Subcutaneous abdominal adipose tissue (tissue), 5 donors: ENCODE results near the gene SESTD1.
"Not testable (repeated sequence)": the region's sequence is repeated elsewhere in the genome, so short reads cannot be mapped to it uniquely, and the experiment has no call there.

Experiments used
- H3K27ac ChIP-seq: one replicate; pipeline ENCODE4 v1.7.0; 2013; ENCODE audit warnings: low read depth, mild to moderate bottlenecking, inconsistent platforms, low read length, moderate library complexity
- H3K27me3 ChIP-seq, 5 donors: one replicate each; pipeline ENCODE4 v1.7.0; 2013; ENCODE audit warnings: low read length in 5 of 5, inconsistent platforms in 1 of 5; ENCODE audit not compliant: control insufficient read depth in 5 of 5, insufficient read depth in 4 of 5
- H3K36me3 ChIP-seq, 5 donors: one replicate each; pipeline ENCODE4 v1.7.0; 2013; ENCODE audit warnings: low read length in 5 of 5; ENCODE audit not compliant: control insufficient read depth in 5 of 5, insufficient read depth in 5 of 5
- H3K4me1 ChIP-seq, 5 donors: one replicate each; pipeline ENCODE4 v1.7.0; 2013; ENCODE audit warnings: low read length in 5 of 5, mild to moderate bottlenecking in 3 of 5, moderate library complexity in 1 of 5; ENCODE audit not compliant: control insufficient read depth in 5 of 5, insufficient read depth in 5 of 5
- H3K4me3 ChIP-seq, 5 donors: one replicate each; pipeline ENCODE4 v1.7.0; 2013; ENCODE audit warnings: low read length in 5 of 5, low read depth in 1 of 5
- H3K9ac ChIP-seq, 5 donors: one replicate each; pipeline ENCODE4 v1.7.0; 2013; ENCODE audit warnings: low read length in 5 of 5, mild to moderate bottlenecking in 4 of 5, moderate library complexity in 3 of 5
- H3K9me3 ChIP-seq, 5 donors: one replicate each; pipeline ENCODE4 v1.7.0; 2013; ENCODE audit warnings: low read length in 5 of 5; ENCODE audit not compliant: control insufficient read depth in 5 of 5
- donor health status: healthy.
- donor health status: healthy.
- donor health status: healthy.
- donor health status: healthy.
- donor health status: healthy.

The SESTD1 gene

DNA sequence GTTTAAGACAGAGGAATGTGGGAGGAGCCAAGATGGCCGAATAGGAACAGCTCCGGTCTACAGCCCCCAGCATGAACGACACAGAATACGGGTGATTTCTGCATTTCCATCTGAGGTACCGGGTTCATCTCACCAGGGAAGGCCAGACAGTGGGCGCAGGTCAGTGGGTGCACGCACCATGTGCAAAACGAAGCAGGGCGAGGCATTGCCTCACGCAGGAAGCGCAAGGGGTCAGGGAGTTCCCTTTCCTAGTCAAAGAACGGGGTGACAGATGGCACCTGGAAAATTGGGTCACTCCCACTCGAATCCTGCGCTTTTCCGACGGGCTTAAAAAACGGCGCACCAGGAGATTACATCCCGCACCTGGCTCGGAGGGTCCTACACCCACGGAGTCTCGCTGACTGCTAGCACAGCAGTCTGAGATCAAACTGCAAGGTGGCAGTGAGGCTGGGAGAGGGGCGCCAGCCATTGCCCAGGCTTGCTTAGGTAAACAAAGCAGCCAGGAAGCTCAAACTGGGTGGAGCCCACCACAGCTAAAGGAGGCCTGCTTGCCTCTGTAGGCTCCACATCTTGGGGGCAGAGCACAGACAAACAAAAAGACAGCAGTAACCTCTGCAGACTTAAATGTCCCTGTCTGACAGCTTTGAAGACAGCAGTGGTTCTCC lies 68.6 kb downstream of the SESTD1 start:
- not testable (repeated sequence) for H3K36me3 ChIP-seq, H3K27me3 ChIP-seq, H3K9ac ChIP-seq, H3K9me3 ChIP-seq, H3K4me3 ChIP-seq, H3K27ac ChIP-seq
- H3K4me1 ChIP-seq = peaks cover 4 to 35% (median 14%) of the 10 kb centered on the region in 5 donors

DNA sequence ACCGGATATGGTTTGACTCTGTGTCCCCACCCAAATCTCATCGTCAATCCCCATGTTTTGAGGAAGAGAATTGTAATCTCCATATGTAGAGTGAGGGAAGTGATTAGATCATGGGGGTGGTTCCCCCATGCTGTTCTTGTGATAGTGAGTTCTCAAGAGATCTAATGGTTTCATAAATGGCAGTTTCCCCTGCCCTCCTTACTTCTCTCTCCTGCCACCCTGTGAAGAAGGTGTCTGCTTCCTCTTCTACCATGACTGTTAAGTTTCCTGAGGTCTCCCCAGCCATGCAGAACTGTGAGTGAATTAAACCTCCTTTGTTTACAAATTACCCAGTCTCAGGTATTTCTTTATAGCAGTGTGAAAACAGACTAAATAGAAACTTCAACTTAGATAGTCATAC lies 69.5 kb downstream of the SESTD1 start:
- no peak overlapping the region for H3K4me3 ChIP-seq
- H3K27ac ChIP-seq = peak overlapping the region; percentile 41
- H3K9ac ChIP-seq = no peak overlapping the region
- H3K27me3 ChIP-seq = no peaks in the 10 kb centered on the region
- H3K4me1 ChIP-seq = peaks cover 4 to 37% (median 14%) of the 10 kb centered on the region in 5 donors
- peaks cover 0 to under 1% (median 0%) of the 10 kb centered on the region in 5 donors for H3K9me3 ChIP-seq
- peaks cover 0 to 9% (median 3%) of the 10 kb centered on the region in 5 donors for H3K36me3 ChIP-seq

DNA sequence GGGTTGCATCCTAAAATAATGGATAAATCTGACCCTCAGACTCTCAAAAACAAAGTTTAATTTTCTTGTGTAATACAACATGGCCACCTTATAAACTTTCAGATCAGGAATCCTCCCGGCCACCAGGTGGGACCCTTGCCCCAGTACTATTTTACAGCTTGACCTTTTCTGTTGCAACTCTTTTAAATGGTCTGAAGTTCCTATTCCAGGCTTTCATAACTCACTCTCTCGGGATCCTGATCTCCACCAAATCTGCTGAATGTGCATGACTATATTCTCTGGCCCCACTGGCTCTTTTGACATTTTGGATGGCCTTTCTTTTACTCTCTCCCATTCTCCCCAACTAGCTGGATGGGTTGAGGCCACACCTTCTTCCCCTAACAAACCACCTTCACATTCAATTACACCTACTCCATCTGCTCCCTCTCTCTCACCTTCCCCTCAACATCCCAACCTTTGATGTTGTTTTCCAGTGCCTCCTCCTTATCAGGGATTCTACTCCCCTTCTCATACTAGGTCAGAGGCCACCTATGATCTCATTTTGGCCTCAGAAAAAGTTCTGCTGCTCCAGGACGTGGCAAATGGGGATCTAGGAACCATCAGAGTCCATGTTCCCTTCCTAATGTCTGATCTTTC lies 70.8 kb downstream of the SESTD1 start:
- peaks cover 2 to 12% (median 3%) of the 10 kb centered on the region in 5 donors for H3K36me3 ChIP-seq
- H3K27ac ChIP-seq = peak overlapping the region; percentile 41
- H3K4me1 ChIP-seq = peaks cover 4 to 37% (median 14%) of the 10 kb centered on the region in 5 donors
- H3K9ac ChIP-seq = no peak overlapping the region
- no peaks in the 10 kb centered on the region for H3K27me3 ChIP-seq
- H3K9me3 ChIP-seq = peaks cover 0 to 5% (median 3%) of the 10 kb centered on the region in 5 donors
- peak overlapping the region in 2 of 5 donors; percentile 11 to 48 for H3K4me3 ChIP-seq

DNA sequence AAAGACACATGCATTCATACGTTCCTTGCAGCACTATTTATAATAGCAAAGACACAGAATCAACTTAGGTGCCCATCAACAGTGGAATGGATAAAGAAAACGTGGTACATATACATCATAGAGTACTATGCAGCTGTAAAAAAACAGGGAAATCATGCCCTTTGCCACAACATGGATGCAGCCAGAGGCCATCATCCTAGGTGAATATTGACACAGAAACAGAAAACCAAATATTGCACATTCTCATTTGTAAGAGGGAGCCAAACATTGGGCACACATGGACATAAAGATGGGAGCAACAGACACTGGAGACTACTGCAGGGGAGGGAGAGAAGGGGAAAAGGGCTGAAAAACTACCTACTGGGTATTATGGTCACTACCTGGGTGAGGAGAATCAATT lies 73.5 kb downstream of the SESTD1 start:
- Histone ChIP-seq H3K4me3 (no peak overlapping the region), H3K9ac (no peak overlapping the region), H3K9me3 (peaks cover 0 to 6% (median 3%) of the 10 kb centered on the region in 5 donors), H3K27me3 (no peaks in the 10 kb centered on the region), H3K4me1 (peaks cover 4 to 37% (median 14%) of the 10 kb centered on the region in 5 donors), H3K36me3 (peaks cover 2 to 12% (median 3%) of the 10 kb centered on the region in 5 donors), H3K27ac (no peak overlapping the region)

DNA sequence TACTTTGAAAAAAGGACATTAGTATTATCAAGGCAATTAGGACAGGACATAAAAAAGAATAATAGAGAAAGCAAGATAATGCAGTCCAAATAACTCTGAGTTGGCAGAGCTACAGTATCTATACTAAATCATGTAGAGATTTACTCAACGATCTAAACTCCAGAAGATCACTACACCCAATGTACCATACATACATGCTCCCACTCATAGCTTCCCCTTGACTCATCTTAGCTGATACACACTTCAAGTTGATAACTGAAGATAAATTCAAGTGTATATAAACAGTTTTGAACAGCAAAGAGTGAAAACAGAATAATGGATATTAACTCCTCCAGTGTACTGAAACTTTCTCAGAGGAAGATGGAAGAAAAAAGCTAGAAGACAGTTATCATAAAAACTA lies 78.5 kb downstream of the SESTD1 start:
- no peaks in the 10 kb centered on the region for H3K27me3 ChIP-seq
- no peak overlapping the region for H3K27ac ChIP-seq
- peaks cover 2 to 14% (median 2%) of the 10 kb centered on the region in 5 donors for H3K36me3 ChIP-seq
- H3K9me3 ChIP-seq = peaks cover 0 to 6% (median 3%) of the 10 kb centered on the region in 5 donors
- H3K4me3 ChIP-seq = no peak overlapping the region
- H3K4me1 ChIP-seq = peaks cover 0 to 2% (median 0%) of the 10 kb centered on the region in 5 donors
- H3K9ac ChIP-seq = no peak overlapping the region

DNA sequence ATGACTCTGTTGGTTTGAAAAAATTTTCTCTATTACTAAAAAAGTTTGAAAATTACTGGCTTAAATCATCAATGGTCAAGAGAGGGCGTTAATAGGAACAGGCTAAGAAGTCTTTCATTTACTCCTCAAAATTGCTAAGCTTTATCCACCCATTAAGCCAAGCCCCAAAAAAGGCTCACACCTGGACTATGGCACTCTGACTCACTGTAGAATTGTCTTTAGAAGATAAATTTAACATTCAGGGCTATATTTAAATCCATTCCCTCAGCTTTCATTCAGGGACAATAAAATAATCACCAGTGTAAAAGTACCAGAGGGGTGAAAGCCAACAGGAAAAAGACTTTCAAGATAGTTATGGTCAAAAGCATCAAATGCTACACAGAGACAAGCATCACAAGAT lies 80.0 kb downstream of the SESTD1 start:
- Histone ChIP-seq H3K27me3 (no peaks in the 10 kb centered on the region), H3K27ac (no peak overlapping the region), H3K9me3 (peaks cover 0 to 4% (median 0%) of the 10 kb centered on the region in 5 donors), H3K36me3 (peaks cover 2 to 13% (median 7%) of the 10 kb centered on the region in 5 donors), H3K4me3 (no peak overlapping the region), H3K9ac (no peak overlapping the region), H3K4me1 (no peaks in the 10 kb centered on the region)

DNA sequence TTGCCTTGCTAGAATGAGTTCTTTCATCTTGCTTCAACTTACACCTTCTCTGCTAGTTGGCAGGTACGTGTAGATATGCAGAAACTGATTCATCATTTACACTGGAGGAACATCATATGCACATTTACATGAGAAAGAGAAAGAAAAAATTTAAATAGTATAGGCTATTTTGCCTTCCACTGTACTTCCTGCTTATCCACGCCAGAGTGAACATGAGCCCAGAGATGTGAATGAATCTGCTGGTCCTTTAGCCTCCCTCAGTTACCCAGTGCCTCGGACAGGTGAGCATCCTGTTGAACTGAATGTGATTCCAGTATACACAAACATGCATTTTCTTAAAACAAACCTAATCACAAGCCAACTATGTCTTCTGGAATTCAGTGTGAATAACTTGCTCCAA lies 83.6 kb downstream of the SESTD1 start:
- Histone ChIP-seq H3K4me1 (peaks cover 0 to 3% (median 0%) of the 10 kb centered on the region in 5 donors), H3K9ac (no peak overlapping the region), H3K9me3 (no peaks in the 10 kb centered on the region), H3K36me3 (peaks cover 8 to 32% (median 16%) of the 10 kb centered on the region in 5 donors), H3K27ac (no peak overlapping the region), H3K27me3 (no peaks in the 10 kb centered on the region), H3K4me3 (no peak overlapping the region)

DNA sequence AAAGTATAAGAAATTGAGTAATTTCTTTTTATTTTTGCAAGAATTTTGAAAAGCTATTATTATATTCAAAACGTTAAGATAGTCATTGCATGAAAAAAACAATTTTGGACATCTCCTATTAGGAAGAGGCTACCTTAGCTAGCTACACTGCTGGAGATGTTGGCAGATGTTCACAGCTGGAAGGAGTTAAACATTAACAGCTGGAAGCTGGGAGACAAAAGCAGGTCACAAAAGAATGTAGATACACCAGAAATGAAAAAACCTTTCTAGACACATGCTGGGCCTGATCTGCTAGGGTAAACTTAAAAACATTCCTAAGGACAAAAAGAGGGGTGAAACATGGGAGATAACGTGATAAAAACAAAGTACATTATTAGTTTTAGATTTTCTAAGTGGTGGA lies 84.4 kb downstream of the SESTD1 start:
- Histone ChIP-seq H3K4me1 (peaks cover 0 to 3% (median 0%) of the 10 kb centered on the region in 5 donors), H3K9ac (no peak overlapping the region), H3K36me3 (peaks cover 15 to 39% (median 23%) of the 10 kb centered on the region in 5 donors), H3K27ac (no peak overlapping the region), H3K27me3 (no peaks in the 10 kb centered on the region), H3K4me3 (no peak overlapping the region), H3K9me3 (no peaks in the 10 kb centered on the region)

DNA sequence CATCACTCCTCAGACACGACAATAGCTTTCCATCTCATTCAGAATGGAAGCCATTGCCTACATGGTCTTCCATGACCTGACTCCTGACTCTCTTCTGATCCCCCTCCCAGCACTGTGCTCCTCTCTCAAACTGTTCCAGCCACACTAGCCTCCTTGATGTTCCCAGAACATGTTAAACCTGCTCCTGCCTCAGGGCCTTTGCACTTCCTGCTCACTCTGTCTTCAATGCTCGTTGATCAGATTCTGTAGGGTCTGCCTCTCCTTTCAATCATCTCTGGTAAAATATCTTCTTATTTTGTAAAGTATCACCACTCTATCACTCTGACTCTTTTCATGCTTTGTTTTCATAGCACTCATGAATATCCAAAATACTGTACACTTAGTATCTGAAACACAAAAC lies 84.9 kb downstream of the SESTD1 start:
- Histone ChIP-seq H3K4me1 (peaks cover 0 to 3% (median 0%) of the 10 kb centered on the region in 5 donors), H3K27me3 (no peaks in the 10 kb centered on the region), H3K9me3 (no peaks in the 10 kb centered on the region), H3K36me3 (peaks cover 21 to 44% (median 26%) of the 10 kb centered on the region in 5 donors), H3K4me3 (no peak overlapping the region), H3K9ac (no peak overlapping the region), H3K27ac (no peak overlapping the region)

DNA sequence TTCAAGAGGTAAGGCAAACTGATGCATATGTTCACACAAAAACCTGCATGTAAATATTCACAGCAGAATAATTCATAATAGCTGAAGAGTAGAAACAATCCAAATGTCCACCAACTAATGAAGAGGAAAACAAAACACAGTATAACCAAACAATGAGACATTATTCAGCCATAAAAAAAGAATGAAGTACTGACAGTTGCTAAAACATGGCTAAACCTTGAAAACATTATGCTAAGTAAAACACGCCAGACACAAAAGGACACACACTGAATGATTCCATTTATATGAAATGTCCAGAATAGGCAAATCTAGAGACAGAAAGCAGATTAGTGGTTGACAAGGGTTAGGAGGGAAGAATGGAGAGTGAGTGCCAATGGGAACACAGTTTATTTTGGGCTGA lies 86.9 kb downstream of the SESTD1 start:
- Histone ChIP-seq H3K27ac (no peak overlapping the region), H3K9ac (no peak overlapping the region), H3K9me3 (no peaks in the 10 kb centered on the region), H3K4me3 (no peak overlapping the region), H3K27me3 (no peaks in the 10 kb centered on the region), H3K36me3 (peaks cover 28 to 57% (median 33%) of the 10 kb centered on the region in 5 donors), H3K4me1 (peaks cover 0 to 3% (median 0%) of the 10 kb centered on the region in 5 donors)
